CD14-positive monocyte (primary cell): ENCODE data around the gene AGPAT2. TPM values are rescaled to one million over a fixed set of nuclear protein-coding genes. Genes with fewer than 3 reads are reported as not detected.

Experiments used
- DNase-seq, 3 donors: peaks; one replicate each; pipeline ENCODE4 v3.0.0-alpha.2; 2011 to 2022
- H2AFZ ChIP-seq: 2 replicates; pipeline ENCODE4 v1.6.0; 2012; ENCODE audit warnings: mild to moderate bottlenecking, low read depth, low read length, inconsistent platforms; ENCODE audit not compliant: insufficient read depth, poor library complexity, severe bottlenecking
- H3K27ac ChIP-seq, 2 donors: 1 replicate in 1 of 2; 2 replicates in 1 of 2; pipeline ENCODE4 v1.5.1; 2012 to 2013; ENCODE audit warnings: low read length in 2 of 2, control low read depth in 1 of 2, inconsistent platforms in 1 of 2, low read depth in 1 of 2, mild to moderate bottlenecking in 1 of 2
- H3K27me3 ChIP-seq, 2 donors: one replicate each; pipeline versions ENCODE4 v1.6.0 to v1.6.1; 2011 to 2013; ENCODE audit warnings: low read length in 2 of 2; ENCODE audit not compliant: control insufficient read depth in 2 of 2, insufficient read depth in 2 of 2
- H3K36me3 ChIP-seq, 2 donors: replicated peaks in 1 of 2; 1 replicate in 1 of 2; 2 replicates in 1 of 2; pipeline versions ENCODE4 v1.5.1 to v1.6.1; 2012 to 2013; ENCODE audit warnings: low read length in 2 of 2, control low read depth in 1 of 2, inconsistent platforms in 1 of 2, mild to moderate bottlenecking in 1 of 2; ENCODE audit not compliant: insufficient read depth in 2 of 2, control insufficient read depth in 1 of 2
- H3K4me1 ChIP-seq, 2 donors: 1 replicate in 1 of 2; 2 replicates in 1 of 2; pipeline versions ENCODE4 v1.5.1 to v1.6.1; 2012 to 2013; ENCODE audit warnings: low read length in 2 of 2, control low read depth in 1 of 2, inconsistent platforms in 1 of 2, mild to moderate bottlenecking in 1 of 2, moderate library complexity in 1 of 2; ENCODE audit not compliant: insufficient read depth in 2 of 2, control insufficient read depth in 1 of 2
- H3K4me2 ChIP-seq: replicated peaks from 2 replicates; pipeline ENCODE3; 2012; ENCODE audit warnings: low read length, moderate library complexity, mild to moderate bottlenecking; ENCODE audit not compliant: poor library complexity, severe bottlenecking; ENCODE audit errors: extremely low read depth
- H3K4me3 ChIP-seq, 3 experiments: fragments of 200-600 bp in 1 of 3; sonication (generic) in 1 of 3; replicated peaks in 1 of 3; 1 replicate in 2 of 3; 2 replicates in 1 of 3; pipeline ENCODE4 v1.5.1; 2011 to 2013; ENCODE audit warnings: low read length in 3 of 3, mild to moderate bottlenecking in 3 of 3, control low read depth in 2 of 3, low read depth in 2 of 3, inconsistent platforms in 1 of 3, moderate library complexity in 1 of 3
- H3K79me2 ChIP-seq: 2 replicates; pipeline ENCODE4 v1.6.0; 2012; ENCODE audit warnings: mild to moderate bottlenecking, control low read depth, inconsistent platforms, low read length, moderate library complexity; ENCODE audit not compliant: insufficient read depth
- H3K9ac ChIP-seq: 2 replicates; pipeline ENCODE4 v1.6.0; 2017; ENCODE audit warnings: low read length, mild to moderate bottlenecking; ENCODE audit not compliant: insufficient read depth, poor library complexity, severe bottlenecking
- H3K9me3 ChIP-seq, 2 donors: replicated peaks in 1 of 2; 1 replicate in 1 of 2; 2 replicates in 1 of 2; pipeline versions ENCODE4 v1.5.1 to v1.6.1; 2012 to 2013; ENCODE audit warnings: low read length in 2 of 2, control low read depth in 1 of 2; ENCODE audit not compliant: control insufficient read depth in 1 of 2, insufficient read depth in 1 of 2
- H4K20me1 ChIP-seq: 2 replicates; pipeline ENCODE4 v1.6.0; 2012; ENCODE audit warnings: mild to moderate bottlenecking, low read length, control low read depth, moderate library complexity; ENCODE audit not compliant: insufficient read depth
- H3K27ac Mint-ChIP-seq, 7 donors: one replicate each; pipeline ENCODE4 v1.8.0; 2020; ENCODE audit warnings: mild to moderate bottlenecking in 7 of 7, mixed read lengths in 7 of 7, moderate library complexity in 6 of 7, inconsistent platforms in 2 of 7
- H3K27me3 Mint-ChIP-seq, 3 donors: one replicate each; pipeline ENCODE4 v1.8.0; 2021 to 2022; ENCODE audit warnings: low read depth in 3 of 3, mild to moderate bottlenecking in 3 of 3, mixed read lengths in 3 of 3, moderate library complexity in 3 of 3, inconsistent platforms in 1 of 3
- H3K36me3 Mint-ChIP-seq, 2 donors: one replicate each; pipeline ENCODE4 v1.8.0; 2020; ENCODE audit warnings: mixed read lengths in 2 of 2, inconsistent platforms in 1 of 2, mild to moderate bottlenecking in 1 of 2
- H3K4me1 Mint-ChIP-seq: one replicate; pipeline ENCODE4 v1.8.0; 2020; ENCODE audit warnings: mild to moderate bottlenecking, mixed read lengths
- H3K4me3 Mint-ChIP-seq, 2 donors: one replicate each; pipeline ENCODE4 v1.8.0; 2020; ENCODE audit warnings: mild to moderate bottlenecking in 2 of 2, mixed read lengths in 2 of 2, moderate library complexity in 1 of 2
- H3K9me3 Mint-ChIP-seq, 7 donors: one replicate each; pipeline ENCODE4 v1.8.0; 2020 to 2022; ENCODE audit warnings: mixed read lengths in 7 of 7, mild to moderate bottlenecking in 6 of 7, moderate library complexity in 6 of 7, inconsistent platforms in 2 of 7
- WGBS: methylation state at CpG from one replicate; pipeline ENCODE4 v1.1.5; 2013; ENCODE audit warnings: missing lambda C conversion rate; ENCODE audit not compliant: insufficient coverage; 5-methylcytosine and 5-hydroxymethylcytosine counted together
- intact Hi-C, 2 donors: fragments of 100-400 bp; cut with micrococcal nuclease; formaldehyde crosslinking; loops; one replicate each; pipeline versions ENCODE4 v1.15.0 to v1.15.1; 2023
- polyA plus RNA-seq, 3 donors: library from polyadenylated mRNA; depleted of rRNA in 1 of 3; unstranded in 2 of 3; stranded (reverse) in 1 of 3; fragments of 300-500 nt in 2 of 3; fragments of >200 nt in 1 of 3; fragmentation: Illumina TruSeq in 2 of 3; gene quantifications; 1 replicate in 2 of 3; 2 replicates in 1 of 3; pipeline ENCODE4 v1.2.3, GENCODE V29; 2012 to 2021
- TF ChIP-seq, protein P1 (sequence below): fragments of 200-600 bp; IDR thresholded peaks from one replicate; pipeline ENCODE4 v1.8.0; 2022; ENCODE audit warnings: antibody characterized with exemption, mild to moderate bottlenecking

The AGPAT2 gene
- polyA plus RNA-seq, 3 donors = 80.1 to 139 (median 116) TPM

DNA sequence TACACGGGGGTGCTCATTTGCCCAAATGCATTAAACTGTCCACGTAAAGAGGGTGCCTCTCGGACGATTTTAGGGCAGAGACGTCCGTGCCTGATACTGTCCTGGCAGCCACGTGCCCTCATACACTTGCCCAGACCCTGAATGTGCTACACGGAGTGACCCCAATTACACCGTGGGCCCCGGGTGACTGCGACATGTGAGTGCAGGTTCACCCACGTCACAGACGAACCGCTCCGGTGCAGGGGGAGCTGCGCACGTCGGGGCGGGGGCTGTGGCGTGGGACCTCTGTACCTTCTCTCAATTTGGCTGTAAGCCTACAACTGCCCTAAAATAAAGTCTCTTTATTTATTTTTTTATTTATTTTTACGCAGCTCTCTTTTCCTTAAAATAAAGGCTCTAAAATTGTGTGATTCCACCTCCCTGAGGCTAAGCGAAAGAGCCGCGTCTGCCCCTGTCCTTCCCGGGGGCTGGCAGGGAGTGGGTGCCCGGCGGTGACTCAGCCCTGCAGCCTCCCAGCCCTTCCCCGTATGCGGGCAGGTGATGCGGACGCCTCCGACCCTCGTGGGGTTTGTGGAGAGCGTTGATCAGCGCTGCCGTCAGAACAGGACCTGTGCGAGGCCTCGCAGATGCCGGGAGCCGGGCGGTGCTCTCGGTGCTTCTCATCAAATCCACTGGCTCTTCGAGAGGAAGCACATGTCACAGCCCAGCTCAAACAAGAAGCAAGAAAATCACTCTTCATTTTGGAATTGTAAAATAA lies 33.8 kb downstream of the AGPAT2 start:
- no peaks in the 10 kb centered on the region for H3K79me2 ChIP-seq
- no peak for DNase-seq
- Mint-ChIP-seq H3K4me1 (peaks cover 43% of the 10 kb centered on the region), H3K36me3 (peaks cover 0 to 4% of the 10 kb centered on the region in 2 donors), H3K27ac (no peak overlapping the region), H3K9me3 (peaks cover 0 to 8% (median 2%) of the 10 kb centered on the region in 7 donors), H3K4me3 (peak overlapping the region in 1 of 2 donors; percentile 70), H3K27me3 (peaks cover 44 to 67% (median 65%) of the 10 kb centered on the region in 3 donors)
- no peak overlapping the region for H3K27ac ChIP-seq
- H3K4me3 ChIP-seq = no peak overlapping the region
- 46% methylated on average over 28 of the region's 43 CpGs for WGBS
- H3K36me3 ChIP-seq = no peaks in the 10 kb centered on the region
- H3K4me2 ChIP-seq = no peak overlapping the region
- peaks cover 16 to 53% of the 10 kb centered on the region in 2 donors for H3K27me3 ChIP-seq
- peaks cover 0 to 9% of the 10 kb centered on the region in 2 donors for H3K9me3 ChIP-seq
- H4K20me1 ChIP-seq = no peaks in the 10 kb centered on the region
- intact Hi-C loops = no loop called here
- TF ChIP-seq, protein P1, sequence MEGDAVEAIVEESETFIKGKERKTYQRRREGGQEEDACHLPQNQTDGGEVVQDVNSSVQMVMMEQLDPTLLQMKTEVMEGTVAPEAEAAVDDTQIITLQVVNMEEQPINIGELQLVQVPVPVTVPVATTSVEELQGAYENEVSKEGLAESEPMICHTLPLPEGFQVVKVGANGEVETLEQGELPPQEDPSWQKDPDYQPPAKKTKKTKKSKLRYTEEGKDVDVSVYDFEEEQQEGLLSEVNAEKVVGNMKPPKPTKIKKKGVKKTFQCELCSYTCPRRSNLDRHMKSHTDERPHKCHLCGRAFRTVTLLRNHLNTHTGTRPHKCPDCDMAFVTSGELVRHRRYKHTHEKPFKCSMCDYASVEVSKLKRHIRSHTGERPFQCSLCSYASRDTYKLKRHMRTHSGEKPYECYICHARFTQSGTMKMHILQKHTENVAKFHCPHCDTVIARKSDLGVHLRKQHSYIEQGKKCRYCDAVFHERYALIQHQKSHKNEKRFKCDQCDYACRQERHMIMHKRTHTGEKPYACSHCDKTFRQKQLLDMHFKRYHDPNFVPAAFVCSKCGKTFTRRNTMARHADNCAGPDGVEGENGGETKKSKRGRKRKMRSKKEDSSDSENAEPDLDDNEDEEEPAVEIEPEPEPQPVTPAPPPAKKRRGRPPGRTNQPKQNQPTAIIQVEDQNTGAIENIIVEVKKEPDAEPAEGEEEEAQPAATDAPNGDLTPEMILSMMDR = no peak
- H2AFZ ChIP-seq = no peak overlapping the region
- peaks cover 39 to 40% of the 10 kb centered on the region in 2 donors for H3K4me1 ChIP-seq
- no peak overlapping the region for H3K9ac ChIP-seq

DNA sequence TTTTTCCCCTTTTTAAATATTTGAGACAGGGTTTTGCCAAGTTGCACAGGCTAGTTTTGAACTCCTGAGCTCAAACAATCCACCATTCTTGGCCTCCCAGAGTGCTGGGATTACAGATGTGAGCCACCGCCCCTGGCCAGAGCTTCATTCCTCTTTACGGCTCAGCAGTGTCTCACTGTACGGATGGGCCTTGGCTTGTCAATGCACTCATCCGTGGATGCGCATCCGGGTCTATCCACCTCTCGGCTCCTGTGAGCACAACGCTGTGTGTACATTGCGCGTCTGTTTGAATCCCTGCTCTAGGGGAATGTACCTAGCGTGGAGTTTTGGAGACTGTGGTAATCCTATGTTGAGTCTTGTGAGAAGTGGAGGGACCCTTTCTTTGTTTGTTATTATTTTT lies 35.4 kb downstream of the AGPAT2 start:
- no peak overlapping the region for H3K4me3 Mint-ChIP-seq
- WGBS = 95% methylated on average over 7 of the region's 11 CpGs
- H3K27ac Mint-ChIP-seq = no peak overlapping the region
- intact Hi-C loops = no loop called here
- Histone ChIP-seq H3K36me3 (no peaks in the 10 kb centered on the region), H4K20me1 (no peaks in the 10 kb centered on the region), H3K4me2 (no peak overlapping the region), H3K27me3 (peaks cover 0 to 41% of the 10 kb centered on the region in 2 donors), H3K9me3 (no peaks in the 10 kb centered on the region), H3K9ac (no peak overlapping the region), H3K27ac (no peak overlapping the region), H3K4me1 (peaks cover 38 to 42% of the 10 kb centered on the region in 2 donors), H3K4me3 (no peak overlapping the region), H3K79me2 (no peaks in the 10 kb centered on the region), H2AFZ (no peak overlapping the region)
- H3K9me3 Mint-ChIP-seq = peaks cover 0 to 2% (median 0%) of the 10 kb centered on the region in 7 donors
- peaks cover 39% of the 10 kb centered on the region for H3K4me1 Mint-ChIP-seq
- peaks cover 1 to 2% of the 10 kb centered on the region in 2 donors for H3K36me3 Mint-ChIP-seq
- TF ChIP-seq, protein P1 = no peak
- H3K27me3 Mint-ChIP-seq = peaks cover 33 to 65% (median 59%) of the 10 kb centered on the region in 3 donors
- DNase-seq = no peak
